LNCAP (cell line): ENCODE data around the gene HDAC9.

Experiments used
- TF ChIP-seq, protein P1 (sequence below): fragments of 450-650 bp; IDR thresholded peaks from 2 replicates; pipeline ENCODE4 v1.5.1; 2017; ENCODE audit warnings: mild to moderate bottlenecking

HDAC9 gene

DNA sequence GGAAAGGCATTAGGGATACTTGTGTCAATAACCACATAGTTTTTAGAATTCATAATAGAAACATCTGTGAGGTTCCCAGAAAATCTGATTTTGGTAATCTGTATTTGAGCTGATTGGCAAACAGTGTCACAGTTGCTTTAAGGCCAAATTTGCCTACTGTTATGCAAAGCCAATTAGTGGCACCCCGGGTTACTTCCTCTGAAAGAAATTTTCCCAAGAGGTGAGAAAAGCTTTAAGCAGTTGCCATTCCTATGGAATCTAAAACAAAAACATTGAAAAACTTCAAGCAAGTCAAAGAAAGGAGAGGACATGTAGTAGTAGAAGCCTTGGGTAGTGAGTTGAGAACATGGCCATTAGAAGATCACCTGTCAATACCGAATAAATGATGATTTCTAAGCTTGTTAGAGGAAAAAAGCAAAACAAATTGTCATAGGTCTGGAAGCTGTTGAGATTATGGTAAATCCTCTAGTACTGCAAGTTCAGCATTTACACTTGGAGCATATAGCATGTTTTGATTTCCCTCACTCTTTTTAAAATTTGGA, 445.1 kb downstream of the HDAC9 start:
- TF ChIP-seq, protein P1, sequence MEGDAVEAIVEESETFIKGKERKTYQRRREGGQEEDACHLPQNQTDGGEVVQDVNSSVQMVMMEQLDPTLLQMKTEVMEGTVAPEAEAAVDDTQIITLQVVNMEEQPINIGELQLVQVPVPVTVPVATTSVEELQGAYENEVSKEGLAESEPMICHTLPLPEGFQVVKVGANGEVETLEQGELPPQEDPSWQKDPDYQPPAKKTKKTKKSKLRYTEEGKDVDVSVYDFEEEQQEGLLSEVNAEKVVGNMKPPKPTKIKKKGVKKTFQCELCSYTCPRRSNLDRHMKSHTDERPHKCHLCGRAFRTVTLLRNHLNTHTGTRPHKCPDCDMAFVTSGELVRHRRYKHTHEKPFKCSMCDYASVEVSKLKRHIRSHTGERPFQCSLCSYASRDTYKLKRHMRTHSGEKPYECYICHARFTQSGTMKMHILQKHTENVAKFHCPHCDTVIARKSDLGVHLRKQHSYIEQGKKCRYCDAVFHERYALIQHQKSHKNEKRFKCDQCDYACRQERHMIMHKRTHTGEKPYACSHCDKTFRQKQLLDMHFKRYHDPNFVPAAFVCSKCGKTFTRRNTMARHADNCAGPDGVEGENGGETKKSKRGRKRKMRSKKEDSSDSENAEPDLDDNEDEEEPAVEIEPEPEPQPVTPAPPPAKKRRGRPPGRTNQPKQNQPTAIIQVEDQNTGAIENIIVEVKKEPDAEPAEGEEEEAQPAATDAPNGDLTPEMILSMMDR, result no peak

GRCh38 chr7:18941207-18941606, 445.7 kb downstream of the HDAC9 start:
- TF ChIP-seq, protein P1, result no peak

GRCh38 chr7:18948521-18948920, 453.0 kb downstream of the HDAC9 start:
- TF ChIP-seq, protein P1, result no peak

DNA sequence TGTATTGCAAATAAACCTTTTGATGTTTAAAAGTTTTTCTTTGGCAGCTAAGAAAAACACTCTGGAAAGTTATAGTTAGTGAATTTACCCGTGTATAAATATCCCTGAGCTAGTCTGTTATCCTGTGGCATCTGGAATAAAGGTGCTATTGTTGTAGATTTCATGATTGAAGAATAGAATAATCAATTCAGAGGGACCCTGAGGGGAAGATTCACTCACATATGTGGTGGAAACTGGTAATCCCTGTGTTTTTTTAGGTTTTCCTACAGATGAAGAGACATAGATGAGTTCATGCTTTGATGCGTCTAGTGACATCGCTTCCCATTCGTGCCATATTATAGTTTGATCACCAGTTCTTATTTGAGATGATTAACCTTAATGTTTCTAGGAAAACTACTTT, 457.3 kb downstream of the HDAC9 start:
- TF ChIP-seq, protein P1, result no peak

- TF ChIP-seq, protein P1, result no peak
Observed at GRCh38 chr7:18958627-18959026, 463.1 kb downstream of the HDAC9 start.

GRCh38 chr7:18960725-18961124, 465.2 kb downstream of the HDAC9 start:
- TF ChIP-seq, protein P1, result no peak

DNA sequence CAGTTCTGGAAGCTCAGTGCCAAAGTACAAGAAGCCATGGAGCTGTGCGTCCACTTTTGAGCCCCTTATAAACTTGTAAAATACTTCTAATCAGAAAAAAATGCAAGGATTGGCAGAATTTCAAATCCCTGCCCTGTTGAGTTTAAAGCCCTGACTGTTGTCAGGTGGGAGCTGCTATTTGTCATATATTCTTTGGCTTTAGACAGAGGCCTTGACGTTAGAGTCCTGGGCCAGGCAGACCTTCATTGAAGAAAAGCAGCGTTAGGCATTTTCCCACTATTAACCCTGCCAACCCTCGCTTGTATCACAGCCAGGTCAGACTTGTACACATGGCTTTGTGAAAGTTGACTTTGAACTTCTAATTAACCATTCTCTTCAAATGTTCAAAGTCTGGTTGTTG, 466.5 kb downstream of the HDAC9 start:
- TF ChIP-seq, protein P1, result no peak

- TF ChIP-seq, protein P1, result no peak
Observed at GRCh38 chr7:18965657-18966056, 470.1 kb downstream of the HDAC9 start.
